ENCODE results near the gene CHRNB2.

Gene CHRNB2

GRCh38 chr1:154575147-154575927, 7.8 kb downstream of the CHRNB2 start:
- Histone ChIP-seq H3K9me3 (no peaks in the 10 kb centered on the region), H3K36me3 (peaks cover 86% of the 10 kb centered on the region), H3K4me1 (peaks cover 6% of the 10 kb centered on the region), H3K27me3 (no peaks in the 10 kb centered on the region), H3K4me3 (ENCODE audit: low read depth, low read length) (no peak overlapping the region)
- DNase-seq = no peak
- no peak for TF ChIP-seq CTCF (IDR thresholded peaks at IDR 0.05; ENCODE audit: low read depth, low read length)

GRCh38 chr1:154575951-154576566, 8.5 kb downstream of the CHRNB2 start:
- no peak for DNase-seq
- H3K36me3 ChIP-seq = peaks cover 88% of the 10 kb centered on the region

GRCh38 chr1:154577346-154578057, 9.9 kb downstream of the CHRNB2 start:
- Histone ChIP-seq H3K27me3 (no peaks in the 10 kb centered on the region), H3K9me3 (no peaks in the 10 kb centered on the region), H3K4me1 (peaks cover 6% of the 10 kb centered on the region), H3K4me3 (ENCODE audit: low read depth, low read length) (no peak overlapping the region), H3K36me3 (peaks cover 90% of the 10 kb centered on the region)
- no peak for DNase-seq
- no peak for TF ChIP-seq CTCF (IDR thresholded peaks at IDR 0.05; ENCODE audit: low read depth, low read length)

More at GRCh38 chr1:154575951-154576566, 8.5 kb downstream of the CHRNB2 start:
- TF ChIP-seq CTCF (IDR thresholded peaks at IDR 0.05; ENCODE audit: low read depth, low read length) = no peak
- no peaks in the 10 kb centered on the region for H3K27me3 ChIP-seq
- no peak overlapping the region for H3K4me3 ChIP-seq (ENCODE audit: low read depth, low read length)
- peaks cover 6% of the 10 kb centered on the region for H3K4me1 ChIP-seq
- no peaks in the 10 kb centered on the region for H3K9me3 ChIP-seq

- Histone ChIP-seq H3K27me3 (no peaks in the 10 kb centered on the region), H3K4me3 (ENCODE audit: low read depth, low read length) (no peak overlapping the region), H3K9me3 (no peaks in the 10 kb centered on the region), H3K4me1 (peaks cover 6% of the 10 kb centered on the region), H3K36me3 (peaks cover 90% of the 10 kb centered on the region)
- no peak for DNase-seq
- TF ChIP-seq CTCF (IDR thresholded peaks at IDR 0.05; ENCODE audit: low read depth, low read length) = no peak
These were observed 10.5 kb downstream of the CHRNB2 start for GRCh38 chr1:154578058-154578418.

GRCh38 chr1:154579374-154579773, 11.8 kb downstream of the CHRNB2 start:
- DNase-seq = no peak
- no peak overlapping the region for H3K4me3 ChIP-seq (ENCODE audit: low read depth, low read length)
- peaks cover 91% of the 10 kb centered on the region for H3K36me3 ChIP-seq
- peaks cover 15% of the 10 kb centered on the region for H3K4me1 ChIP-seq
- no peak for TF ChIP-seq CTCF (IDR thresholded peaks at IDR 0.05; ENCODE audit: low read depth, low read length)
- H3K9me3 ChIP-seq = no peaks in the 10 kb centered on the region
- no peaks in the 10 kb centered on the region for H3K27me3 ChIP-seq

Measured in BE2C (cell line).